ENCODE results near the gene ITPA.

Gene ITPA

GRCh38 chr20:3164763-3165410 lies 44.4 kb upstream of the ITPA start:
- H3K4me3 ChIP-seq (ENCODE audit: low read depth, low read length), result no peak overlapping the region
- TF ChIP-seq CTCF (conservative IDR thresholded peaks at IDR 0.05; ENCODE audit: low read depth, low read length), result no peak
- no peak for DNase-seq (ENCODE audit: low read depth)

GRCh38 chr20:3165473-3166337 lies 43.6 kb upstream of the ITPA start:
- no peak overlapping the region for H3K4me3 ChIP-seq (ENCODE audit: low read depth, low read length)
- TF ChIP-seq CTCF (conservative IDR thresholded peaks at IDR 0.05; ENCODE audit: low read depth, low read length), result no peak
- DNase-seq (ENCODE audit: low read depth), result peak; percentile 69

- no peak for TF ChIP-seq CTCF (conservative IDR thresholded peaks at IDR 0.05; ENCODE audit: low read depth, low read length)
- no peak overlapping the region for H3K4me3 ChIP-seq (ENCODE audit: low read depth, low read length)
- DNase-seq (ENCODE audit: low read depth), result no peak
Measured at GRCh38 chr20:3166338-3166912, 42.9 kb upstream of the ITPA start.

GRCh38 chr20:3166913-3167342 lies 42.4 kb upstream of the ITPA start:
- no peak overlapping the region for H3K4me3 ChIP-seq (ENCODE audit: low read depth, low read length)
- no peak for DNase-seq (ENCODE audit: low read depth)
- no peak for TF ChIP-seq CTCF (conservative IDR thresholded peaks at IDR 0.05; ENCODE audit: low read depth, low read length)

- no peak for TF ChIP-seq CTCF (conservative IDR thresholded peaks at IDR 0.05; ENCODE audit: low read depth, low read length)
- H3K4me3 ChIP-seq (ENCODE audit: low read depth, low read length), result no peak overlapping the region
- no peak for DNase-seq (ENCODE audit: low read depth)
Measured at GRCh38 chr20:3167738-3168078, 41.6 kb upstream of the ITPA start.

GRCh38 chr20:3168079-3168828 lies 41.0 kb upstream of the ITPA start:
- no peak for DNase-seq (ENCODE audit: low read depth)
- H3K4me3 ChIP-seq (ENCODE audit: low read depth, low read length), result no peak overlapping the region
- TF ChIP-seq CTCF (conservative IDR thresholded peaks at IDR 0.05; ENCODE audit: low read depth, low read length), result no peak
